Nucleus accumbens (tissue), 56 donors: Measurements from ENCODE around the gene RAPGEF2.
A peak's percentile ranks its signal among the peaks of the same experiment; 100 is the strongest.

Experiments used
- DNase-seq, 56 donors: peaks; one replicate each; lab custom pipeline; 2025; lab: John Stamatoyannopoulos, UW

RAPGEF2 gene

DNA sequence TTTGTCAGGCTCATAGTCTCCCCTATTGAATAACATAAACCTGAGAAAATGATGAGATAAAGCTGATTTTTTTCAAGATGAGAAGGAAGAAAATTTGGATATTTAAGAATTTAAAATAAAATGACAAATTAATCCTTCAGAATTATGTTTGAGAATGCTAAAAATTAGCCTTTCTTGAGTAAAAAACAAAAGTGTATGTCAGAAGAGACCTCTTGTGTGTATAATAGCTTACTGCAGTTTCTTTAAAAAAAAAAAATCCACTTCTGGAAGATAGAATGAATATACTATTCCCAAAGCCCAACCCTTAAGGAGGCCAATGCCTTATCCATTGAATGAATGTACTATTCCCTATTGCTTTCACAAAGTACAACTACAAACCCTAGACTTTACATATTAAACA lies 281.8 kb downstream of the RAPGEF2 start:
- DNase-seq = no peak

GRCh38 chr4:159386620-159387019 lies 283.7 kb downstream of the RAPGEF2 start:
- DNase-seq = no peak

DNA sequence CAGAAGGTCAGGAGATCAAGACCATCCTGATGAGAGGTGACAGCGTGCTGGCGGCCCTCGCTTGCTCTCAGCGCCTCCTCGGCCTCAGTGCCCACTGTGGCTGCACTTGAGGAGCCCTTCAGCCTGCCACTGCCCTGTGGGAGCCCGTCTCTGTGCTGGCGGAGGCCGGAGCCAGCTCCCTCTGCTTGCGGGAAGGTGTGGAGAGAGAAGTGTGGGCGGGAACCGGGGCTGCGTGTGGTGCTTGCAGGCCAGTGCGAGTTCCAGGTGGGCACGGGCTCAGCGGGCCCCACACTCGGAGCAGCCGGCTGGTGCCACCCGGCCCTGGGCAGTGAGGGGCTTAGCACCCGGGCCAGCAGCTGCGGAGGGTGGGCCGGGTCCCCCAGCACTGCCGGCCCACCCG lies 286.9 kb downstream of the RAPGEF2 start:
- no peak for DNase-seq

GRCh38 chr4:159390648-159391047 lies 287.8 kb downstream of the RAPGEF2 start:
- DNase-seq = no peak

- no peak for DNase-seq
Observed at GRCh38 chr4:159395693-159396092, 292.8 kb downstream of the RAPGEF2 start.

DNA sequence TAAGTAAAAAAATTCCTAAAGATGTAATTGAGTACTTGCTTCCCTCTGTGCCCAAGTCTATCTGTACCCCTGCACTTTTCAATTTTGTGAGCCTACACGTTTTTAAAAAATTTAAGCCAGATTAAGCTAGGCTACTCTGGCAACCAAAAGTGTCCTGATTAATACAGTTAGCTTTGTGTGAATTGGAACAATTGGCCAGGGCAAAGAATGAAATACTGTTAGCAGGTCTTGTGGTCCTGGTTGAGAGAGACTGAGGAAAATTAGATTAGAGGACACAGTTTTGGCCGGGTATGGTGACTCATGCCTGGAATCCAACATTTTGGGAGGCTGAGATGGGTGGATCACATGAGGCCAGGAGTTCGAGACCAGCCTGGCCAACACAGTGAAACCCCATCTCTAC lies 293.3 kb downstream of the RAPGEF2 start:
- no peak for DNase-seq

GRCh38 chr4:159398236-159398638 lies 295.4 kb downstream of the RAPGEF2 start:
- no peak for DNase-seq

- peak in 1 of 56 donors; percentile 4 for DNase-seq
Observed at GRCh38 chr4:159400558-159401225, 297.8 kb downstream of the RAPGEF2 start.

DNA sequence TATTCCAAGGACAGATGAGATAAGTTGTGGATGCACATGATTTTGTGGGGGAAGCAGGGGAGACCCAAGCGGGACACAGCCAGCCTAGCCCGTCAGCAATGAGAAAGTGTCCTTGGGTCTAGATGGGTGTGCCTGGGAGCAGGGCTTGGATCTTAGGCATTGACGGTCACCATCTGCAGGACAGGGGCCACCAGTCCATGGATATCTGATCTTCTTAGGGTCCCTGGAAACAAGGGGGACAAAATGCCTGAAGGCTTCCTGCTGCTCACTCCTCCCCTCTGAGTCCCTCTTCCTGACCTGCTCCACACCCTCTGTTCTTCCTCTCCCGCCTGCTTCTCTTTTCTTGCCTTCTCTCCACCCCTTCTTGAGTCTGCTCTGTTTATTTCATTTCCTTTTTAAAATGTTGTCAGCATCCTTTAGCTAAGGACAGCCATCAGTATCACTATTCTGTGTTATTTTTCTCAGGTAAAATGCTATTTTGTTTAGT lies 298.4 kb downstream of the RAPGEF2 start:
- DNase-seq = no peak

GRCh38 chr4:159401791-159402380 lies 299.0 kb downstream of the RAPGEF2 start:
- DNase-seq = no peak
